Measurements from ENCODE around the gene KRTAP10-9. TPM values are rescaled to one million over a fixed set of nuclear protein-coding genes. Genes with fewer than 3 reads are reported as not detected.
"Not testable (repeated sequence)": the region's sequence is repeated elsewhere in the genome, so short reads cannot be mapped to it uniquely, and the experiment has no call there.

The KRTAP10-9 gene
- total RNA-seq, 1 donor from 2014 or later = not detected

DNA sequence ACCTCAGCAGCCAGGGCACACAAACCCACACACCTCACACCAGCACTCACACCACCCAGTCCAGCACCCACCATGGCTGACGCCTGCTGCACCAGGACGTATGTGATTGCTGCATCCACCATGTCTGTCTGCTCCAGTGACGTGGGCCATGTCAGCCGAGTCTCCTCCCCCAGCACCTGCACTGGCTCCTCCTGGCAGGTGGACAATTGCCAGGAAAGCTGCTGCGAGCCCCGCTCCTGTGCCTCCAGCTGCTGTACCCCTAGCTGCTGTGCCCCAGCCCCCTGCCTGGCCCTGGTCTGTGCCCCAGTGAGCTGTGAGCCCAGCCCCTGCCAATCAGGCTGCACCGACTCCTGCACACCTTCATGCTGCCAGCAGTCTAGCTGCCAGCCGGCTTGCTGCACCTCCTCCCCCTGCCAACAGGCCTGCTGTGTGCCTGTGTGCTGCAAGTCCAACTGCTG lies 14.8 kb upstream of the KRTAP10-9 start, which contains the start of gene KRTAP10-8:
TSS of gene KRTAP10-8 (plus strand) at position 51 of the 458 bp plus-strand sequence. CDS start at position 73, 22 bp downstream.
- intact Hi-C loops (cut with micrococcal nuclease) = no loop called here
- ATAC-seq (no peak), DNase-seq (no peak)

DNA sequence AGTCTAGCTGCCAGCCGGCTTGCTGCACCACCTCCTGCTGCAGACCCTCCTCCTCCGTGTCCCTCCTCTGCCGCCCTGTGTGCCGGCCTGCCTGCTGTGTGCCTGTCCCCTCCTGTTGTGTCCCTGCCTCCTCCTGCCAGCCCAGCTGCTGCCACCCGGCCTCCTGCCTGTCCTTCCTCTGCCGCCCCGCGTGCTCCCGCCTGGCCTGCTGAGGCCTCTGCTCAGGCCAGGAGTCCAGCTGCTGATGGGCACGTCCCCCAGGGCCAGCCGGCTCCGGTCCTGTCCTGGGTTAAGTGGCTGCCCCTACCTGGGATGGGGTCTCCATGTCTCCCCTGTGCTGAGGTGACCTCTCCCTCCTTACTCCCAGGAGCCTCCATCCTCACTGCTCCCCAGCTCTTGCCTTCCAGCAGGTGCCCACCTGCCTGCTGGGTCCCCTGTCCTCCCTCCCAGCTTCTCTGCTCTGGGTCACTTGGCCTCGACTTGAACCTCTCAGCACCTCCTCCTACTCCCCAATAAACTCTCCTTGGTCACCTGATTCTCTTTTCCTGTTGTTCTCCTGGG lies 14.1 kb upstream of the KRTAP10-9 start:
- intact Hi-C loops (cut with micrococcal nuclease) = no loop called here
- ATAC-seq = no peak
- no peak for DNase-seq

DNA sequence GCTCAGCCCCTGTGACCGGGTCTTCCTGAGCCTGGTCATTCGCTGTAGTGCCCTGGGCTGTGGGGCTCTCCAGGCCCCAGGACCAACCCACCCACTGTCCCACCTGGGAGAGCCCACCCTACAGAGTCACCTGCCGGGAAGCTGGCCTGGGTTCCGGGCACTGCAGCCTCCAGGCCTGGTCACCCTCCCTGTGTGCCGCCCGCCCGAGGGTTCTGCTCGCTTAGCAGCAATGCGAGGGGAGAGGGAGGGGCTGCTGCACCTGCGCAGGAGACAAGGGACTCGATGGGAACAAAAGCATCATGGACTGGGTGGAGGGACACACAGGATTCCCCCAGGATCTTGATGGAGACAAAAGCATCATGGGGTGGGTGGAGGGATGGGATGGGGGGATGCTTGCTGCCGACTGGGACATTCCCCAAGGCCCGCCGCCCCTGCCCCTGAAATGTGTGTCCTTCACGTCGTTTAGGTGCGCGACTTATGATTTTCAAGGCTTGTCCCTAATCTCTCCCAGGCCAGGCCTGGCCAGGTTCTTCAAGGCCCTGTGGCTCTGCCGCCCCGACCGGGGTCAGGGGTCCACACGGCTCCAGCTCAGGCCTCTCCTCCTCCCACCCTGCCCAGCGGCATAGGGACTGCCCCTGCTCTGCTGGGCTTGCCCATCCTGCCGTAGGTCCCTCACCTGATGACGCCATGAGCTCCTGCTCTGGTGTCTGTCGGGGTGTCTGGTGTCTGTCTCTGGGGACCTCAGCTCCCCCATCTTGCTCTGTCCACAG lies 13.3 kb upstream of the KRTAP10-9 start:
- DNase-seq (no peak), ATAC-seq (no peak)
- intact Hi-C loops (cut with micrococcal nuclease) = no loop called here

DNA sequence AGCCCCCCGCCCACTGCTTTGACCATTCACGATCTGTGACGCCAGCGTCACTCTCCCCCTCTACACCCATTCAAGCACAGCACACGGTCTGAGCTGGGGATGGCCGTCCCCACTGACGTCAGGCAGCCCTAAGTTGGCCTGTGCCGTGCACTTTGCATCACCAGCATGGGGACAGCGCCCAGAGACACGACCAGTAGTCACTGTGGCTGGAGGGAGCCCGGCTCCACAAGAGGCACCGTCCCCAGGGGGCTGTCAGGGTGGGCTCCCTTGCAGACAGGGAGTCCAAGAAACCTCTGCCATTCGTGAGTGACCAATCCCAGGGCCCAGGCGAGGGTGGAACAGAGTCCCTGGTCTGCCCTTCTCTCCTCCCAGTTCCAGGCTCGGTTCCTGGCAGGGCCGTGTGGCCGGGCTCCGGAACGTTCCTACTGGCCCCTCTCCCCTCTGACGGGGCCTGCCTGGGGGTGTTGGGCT lies 12.7 kb upstream of the KRTAP10-9 start:
- intact Hi-C loops (cut with micrococcal nuclease) = no loop called here
- ATAC-seq = no peak
- DNase-seq = no peak

DNA sequence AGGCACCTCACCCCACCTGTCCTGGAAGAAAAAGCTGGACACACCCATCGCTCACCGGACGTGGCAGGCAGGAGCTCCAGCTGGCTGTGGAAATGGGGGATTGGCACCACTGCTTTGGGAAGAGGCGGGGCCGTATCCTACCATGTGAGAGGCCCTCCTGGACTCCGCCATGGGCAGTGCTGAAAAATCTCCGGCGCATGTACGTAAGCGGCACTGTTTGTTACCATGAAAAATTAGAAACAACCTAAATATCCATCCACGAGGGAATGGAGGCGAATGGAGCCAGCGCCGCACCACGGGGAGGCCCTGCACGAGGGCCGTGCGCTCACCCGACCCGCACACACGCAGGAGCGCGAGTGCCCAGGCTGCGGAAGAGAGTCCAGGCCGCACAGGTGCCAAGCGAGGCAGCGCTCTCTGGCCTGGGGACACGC lies 11.9 kb upstream of the KRTAP10-9 start:
- DNase-seq (no peak), ATAC-seq (no peak)
- intact Hi-C loops (cut with micrococcal nuclease) = no loop called here

DNA sequence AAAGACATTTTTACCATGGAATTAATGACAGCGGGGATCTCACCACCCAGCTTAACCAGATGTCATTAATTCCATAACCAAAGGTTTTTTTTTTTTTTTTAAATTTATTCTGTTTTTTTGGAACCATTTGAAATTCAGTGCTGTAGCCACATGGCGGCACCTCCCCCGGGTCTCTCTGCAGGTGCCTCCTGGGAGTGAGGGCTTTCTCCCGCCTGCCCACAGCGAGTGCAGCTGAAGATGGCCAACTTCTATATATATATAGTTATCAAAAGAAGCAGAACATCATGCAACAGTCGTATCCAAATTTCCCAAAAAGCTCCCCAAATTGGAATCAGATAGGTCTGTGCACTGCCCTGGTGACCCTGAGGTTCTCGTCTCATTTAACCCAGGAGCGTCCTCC lies 11.4 kb upstream of the KRTAP10-9 start:
- intact Hi-C loops (cut with micrococcal nuclease) = no loop called here
- ATAC-seq (no peak), DNase-seq (no peak)

DNA sequence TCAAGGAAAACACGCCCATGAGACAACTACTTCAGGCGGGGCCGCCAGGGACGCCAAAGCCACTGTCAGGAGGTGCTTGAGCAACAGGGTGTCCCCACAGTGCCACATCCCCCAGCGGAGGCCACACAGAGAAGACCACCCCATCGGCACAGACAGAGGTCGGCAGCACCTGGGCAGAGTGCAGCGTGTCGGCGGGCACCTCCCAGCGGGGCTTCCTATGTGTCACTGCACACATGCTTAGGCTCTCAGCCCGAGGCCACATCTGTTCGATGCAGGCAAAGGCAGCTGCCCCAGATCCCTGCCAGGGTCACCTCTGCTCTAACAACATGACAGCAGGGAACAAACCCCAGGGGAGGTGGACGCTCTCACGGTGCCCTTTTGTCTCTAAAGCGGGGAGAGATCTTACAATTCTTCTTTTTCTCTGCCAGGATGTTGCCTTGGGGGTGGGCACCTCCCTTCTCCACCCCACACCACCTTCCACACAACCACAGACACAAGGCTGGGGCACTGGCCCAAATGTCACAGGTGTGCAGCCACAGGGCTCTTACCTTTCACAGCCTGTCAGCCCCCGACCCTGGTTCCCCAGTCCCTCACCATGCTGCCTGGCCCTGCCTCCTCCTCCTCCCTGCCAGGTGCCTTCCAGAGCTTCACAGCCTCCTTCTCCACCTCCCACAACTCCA lies 10.8 kb upstream of the KRTAP10-9 start:
- DNase-seq (no peak), ATAC-seq (no peak)
- intact Hi-C loops (cut with micrococcal nuclease) = no loop called here

DNA sequence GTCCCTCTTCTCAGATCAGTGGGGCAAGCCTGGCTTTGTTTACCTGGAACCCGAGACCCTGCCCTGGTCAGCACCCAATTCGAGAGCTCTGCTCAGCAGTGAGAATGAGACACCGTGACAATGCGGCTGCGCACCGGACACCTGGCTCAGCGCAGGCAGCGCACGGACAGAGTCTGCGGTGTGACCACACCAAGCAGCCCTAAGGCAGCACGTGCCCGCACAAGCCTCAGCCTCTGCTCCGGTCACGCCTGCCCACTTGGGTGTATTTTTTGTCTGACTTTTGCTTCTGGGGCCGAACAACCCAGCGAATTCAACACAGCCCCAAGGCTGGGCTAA lies 10.3 kb upstream of the KRTAP10-9 start:
- intact Hi-C loops (cut with micrococcal nuclease) = no loop called here
- DNase-seq (no peak), ATAC-seq (no peak)

DNA sequence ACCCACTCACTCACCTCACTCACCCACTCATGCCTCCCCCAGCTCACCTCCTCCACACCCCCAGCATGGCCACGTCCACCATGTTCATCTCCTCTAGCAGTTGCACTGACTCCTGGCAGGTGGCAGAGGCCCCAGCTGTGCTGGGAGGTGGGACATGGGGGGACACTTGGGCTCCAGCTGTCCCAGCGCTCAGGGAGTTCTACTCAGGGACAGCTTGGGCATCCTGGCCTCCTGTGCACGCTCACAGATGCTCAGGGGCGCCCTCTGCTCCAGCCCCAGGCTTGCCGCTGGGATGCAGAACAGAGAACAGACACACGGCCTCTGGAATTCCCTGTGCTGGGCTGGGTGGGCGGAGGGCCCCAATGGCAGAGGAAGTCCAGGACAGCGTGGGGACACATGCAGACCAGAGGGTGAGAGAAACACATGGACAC lies 9.8 kb upstream of the KRTAP10-9 start:
- DNase-seq (no peak), ATAC-seq (no peak)
- intact Hi-C loops (cut with micrococcal nuclease) = no loop called here

DNA sequence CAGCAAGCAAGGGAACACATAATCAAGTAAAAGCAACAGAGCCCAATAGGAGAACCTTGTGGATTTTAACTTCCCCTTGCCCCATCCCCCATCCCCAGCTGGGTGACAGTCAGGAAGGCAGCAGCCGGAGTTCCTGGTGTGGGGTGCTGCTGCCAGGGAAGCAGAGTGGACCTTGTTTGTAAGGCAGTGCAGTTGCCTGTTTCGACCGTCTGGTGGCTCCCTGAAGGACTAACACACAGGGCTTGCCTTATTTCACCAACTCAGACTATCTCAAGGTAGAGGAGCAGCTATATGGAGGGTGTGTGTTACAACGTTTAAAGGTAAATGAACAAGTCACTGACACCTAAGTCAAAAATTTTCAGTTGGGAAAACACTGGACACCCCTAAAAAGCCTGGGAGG lies 8.4 kb upstream of the KRTAP10-9 start:
- intact Hi-C loops (cut with micrococcal nuclease) = no loop called here
- ATAC-seq = peak; percentile 85
- DNase-seq = peak; percentile 57

DNA sequence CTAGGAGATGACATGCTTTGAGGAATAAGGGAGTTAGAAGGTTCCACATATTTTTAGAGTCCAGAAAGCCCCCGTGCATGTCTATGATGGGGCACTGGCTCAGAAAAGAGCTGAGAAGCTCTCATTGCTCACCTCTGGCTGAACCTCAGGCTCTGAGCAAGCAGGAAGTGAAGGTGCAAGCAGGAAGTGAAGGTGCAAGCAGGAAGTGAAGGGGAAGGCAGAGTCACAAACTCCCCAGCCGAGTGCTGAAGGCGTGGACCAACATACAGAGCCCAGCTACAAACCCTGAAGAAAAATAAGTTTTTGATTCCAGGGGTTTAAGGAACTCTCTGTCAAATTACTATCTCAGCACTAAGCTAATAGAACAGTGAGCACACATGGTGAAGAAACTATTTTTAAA lies 8.0 kb upstream of the KRTAP10-9 start:
- ATAC-seq (no peak), DNase-seq (no peak)
- intact Hi-C loops (cut with micrococcal nuclease) = no loop called here

DNA sequence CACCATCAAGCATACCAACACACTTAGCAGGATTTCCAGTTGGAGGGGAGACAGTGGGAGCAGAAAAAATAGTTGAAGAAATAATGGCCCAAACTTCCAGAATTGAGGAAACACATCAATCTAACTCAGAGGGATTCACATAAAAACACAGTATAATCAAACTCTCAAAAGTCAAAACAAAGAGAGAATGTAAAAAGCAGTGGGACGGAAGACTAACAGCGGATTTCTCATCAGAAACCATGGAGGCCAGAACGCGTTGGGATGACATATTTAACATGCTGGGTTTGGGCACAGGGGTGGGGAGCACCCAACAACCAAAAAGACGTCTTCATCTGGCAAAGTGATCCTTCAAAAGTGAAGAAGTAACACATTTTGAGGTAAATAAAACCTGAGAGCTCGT lies 7.0 kb upstream of the KRTAP10-9 start:
- ATAC-seq (no peak), DNase-seq (no peak)
- intact Hi-C loops (cut with micrococcal nuclease) = no loop called here

DNA sequence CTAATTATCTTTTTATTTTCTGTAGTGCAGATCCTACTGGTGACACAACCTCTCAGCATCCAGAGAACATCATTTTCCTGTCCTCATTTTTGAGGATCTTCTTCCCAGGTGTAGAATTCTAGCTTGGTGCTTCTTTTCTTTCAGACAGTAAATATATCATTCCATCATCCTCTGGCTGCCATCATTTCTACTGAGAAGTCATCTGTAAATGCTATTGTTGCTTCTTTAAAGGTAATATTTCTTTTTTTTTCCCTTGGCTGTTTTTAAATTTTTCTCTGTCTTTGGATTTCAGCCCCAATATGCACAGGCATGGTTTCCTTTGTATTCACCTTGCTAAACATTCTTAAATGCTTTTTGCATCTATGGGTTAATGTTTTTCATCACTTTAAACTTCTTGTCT lies 3.3 kb upstream of the KRTAP10-9 start:
- DNase-seq (no peak), ATAC-seq (no peak)
- intact Hi-C loops (cut with micrococcal nuclease) = no loop called here

DNA sequence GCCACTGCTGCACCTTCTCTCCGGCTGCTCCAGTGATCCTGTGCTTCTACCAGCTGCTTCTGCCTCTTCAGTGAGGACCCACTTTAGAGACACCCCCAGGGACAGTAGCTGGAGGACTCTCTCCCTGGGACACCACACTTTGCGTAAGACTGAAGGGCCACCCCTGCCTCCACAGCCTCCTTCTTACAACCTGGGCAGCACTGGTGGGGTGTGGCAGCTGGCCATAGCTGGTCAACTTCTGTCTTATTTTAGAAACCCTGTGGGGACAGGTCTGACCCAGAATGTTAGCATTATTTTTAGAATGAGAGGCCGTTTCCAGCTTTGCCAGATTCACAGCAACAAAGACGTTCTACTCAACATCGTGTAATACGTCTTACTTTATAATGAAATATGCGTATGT lies 1.1 kb upstream of the KRTAP10-9 start:
- intact Hi-C loops (cut with micrococcal nuclease) = no loop called here
- DNase-seq = no peak
- ATAC-seq = peak; percentile 78

DNA sequence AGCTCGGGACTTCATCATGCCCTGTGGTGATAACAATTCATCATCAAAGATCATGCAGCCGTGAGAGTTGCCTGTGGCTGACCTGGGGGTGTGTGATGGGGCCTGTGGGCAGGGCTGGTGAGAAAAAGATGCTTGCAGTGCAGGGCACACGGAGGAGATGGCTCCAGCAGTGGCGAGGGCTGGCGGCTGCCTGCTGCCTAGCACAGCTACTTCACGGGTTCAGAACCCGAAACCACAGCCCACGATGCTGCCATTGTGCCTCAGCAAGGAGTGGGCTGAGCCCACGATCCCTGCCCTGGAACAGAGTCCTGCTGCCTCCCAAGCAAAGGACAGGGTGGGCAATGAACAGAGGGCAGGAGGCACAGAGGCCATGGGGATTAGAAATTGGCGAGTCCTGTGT lies 631 bp upstream of the KRTAP10-9 start:
- intact Hi-C loops (cut with micrococcal nuclease) = no loop called here
- ATAC-seq (peak; percentile 10), DNase-seq (no peak)

DNA sequence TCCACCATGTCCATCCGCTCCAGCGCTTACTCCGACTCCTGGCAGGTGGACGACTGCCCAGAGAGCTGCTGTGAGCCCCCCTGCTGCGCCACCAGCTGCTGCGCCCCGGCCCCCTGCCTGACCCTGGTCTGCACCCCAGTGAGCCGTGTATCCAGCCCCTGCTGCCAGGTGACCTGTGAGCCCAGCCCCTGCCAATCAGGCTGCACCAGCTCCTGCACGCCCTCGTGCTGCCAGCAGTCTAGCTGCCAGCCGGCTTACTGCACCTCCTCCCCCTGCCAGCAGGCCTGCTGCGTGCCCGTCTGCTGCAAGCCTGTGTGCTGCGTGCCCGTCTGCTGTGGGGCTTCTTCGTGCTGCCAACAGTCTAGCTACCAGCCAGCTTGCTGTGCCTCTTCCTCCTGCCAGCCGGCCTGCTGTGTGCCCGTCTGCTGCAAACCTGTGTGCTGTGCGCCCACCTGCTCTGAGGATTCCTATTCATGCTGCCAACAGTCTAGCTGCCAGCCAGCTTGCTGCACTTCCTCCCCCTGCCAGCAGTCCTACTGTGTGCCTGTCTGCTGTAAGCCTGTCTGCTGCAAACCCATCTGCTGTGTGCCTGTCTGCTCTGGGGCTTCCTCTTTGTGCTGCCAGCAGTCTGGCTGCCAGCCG lies 409 bp downstream of the KRTAP10-9 start:
- intact Hi-C loops (cut with micrococcal nuclease); DNase-seq; ATAC-seq: not testable (repeated sequence)

DNA sequence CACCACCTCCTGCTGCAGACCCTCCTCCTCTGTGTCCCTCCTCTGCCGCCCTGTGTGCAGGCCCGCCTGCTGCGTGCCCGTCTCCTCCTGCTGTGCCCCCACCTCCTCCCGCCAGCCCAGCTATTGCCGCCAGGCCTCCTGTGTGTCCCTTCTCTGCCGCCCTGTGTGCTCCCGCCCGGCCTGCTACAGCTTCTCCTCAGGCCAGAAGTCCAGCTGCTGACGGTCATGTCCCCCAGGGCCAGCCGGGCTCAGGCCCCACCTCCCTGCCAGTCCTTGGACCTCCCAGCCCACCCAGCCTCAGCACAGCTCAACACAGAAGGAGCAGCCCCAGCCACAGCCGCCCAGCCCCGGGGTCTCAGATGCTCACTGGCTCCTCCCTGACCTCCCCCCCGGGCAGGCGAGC lies 939 bp downstream of the KRTAP10-9 start:
- DNase-seq; intact Hi-C loops (cut with micrococcal nuclease); ATAC-seq: not testable (repeated sequence)

DNA sequence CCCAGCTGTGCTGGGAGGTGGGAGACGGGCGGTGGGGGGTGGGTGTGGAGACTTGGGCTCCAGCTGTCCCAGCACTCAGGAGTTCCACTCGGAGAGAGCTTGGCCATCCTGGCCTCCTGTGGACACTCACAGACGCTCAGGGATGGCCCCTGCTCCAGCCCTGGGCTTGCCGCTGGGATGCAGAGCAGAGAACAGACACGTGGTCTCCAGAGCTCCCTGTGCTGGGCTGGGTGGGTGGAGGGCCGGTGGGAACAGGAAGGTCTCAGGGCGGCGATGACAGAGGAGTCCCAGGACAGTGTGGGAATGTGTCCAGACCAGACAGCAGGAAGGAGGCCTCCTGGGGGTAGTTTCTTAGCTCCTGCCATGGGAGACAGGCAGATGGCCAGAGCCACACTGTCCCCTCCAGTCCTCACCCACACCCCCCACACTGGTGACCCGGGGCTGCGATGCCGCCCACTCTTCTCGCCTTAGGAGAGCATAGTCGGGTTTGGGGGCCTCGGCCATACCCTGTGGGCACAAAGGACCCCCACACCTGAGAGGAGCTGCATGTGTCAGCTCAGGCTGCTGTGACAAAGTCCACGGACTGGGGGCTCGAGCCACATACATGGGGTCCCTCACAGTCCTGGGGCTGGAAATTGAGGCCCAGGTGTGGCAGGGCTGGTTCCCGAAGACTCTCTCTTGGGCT lies 2.0 kb downstream of the KRTAP10-9 start:
- intact Hi-C loops (cut with micrococcal nuclease) = no loop called here
- DNase-seq = no peak
- ATAC-seq = peak; percentile 84

DNA sequence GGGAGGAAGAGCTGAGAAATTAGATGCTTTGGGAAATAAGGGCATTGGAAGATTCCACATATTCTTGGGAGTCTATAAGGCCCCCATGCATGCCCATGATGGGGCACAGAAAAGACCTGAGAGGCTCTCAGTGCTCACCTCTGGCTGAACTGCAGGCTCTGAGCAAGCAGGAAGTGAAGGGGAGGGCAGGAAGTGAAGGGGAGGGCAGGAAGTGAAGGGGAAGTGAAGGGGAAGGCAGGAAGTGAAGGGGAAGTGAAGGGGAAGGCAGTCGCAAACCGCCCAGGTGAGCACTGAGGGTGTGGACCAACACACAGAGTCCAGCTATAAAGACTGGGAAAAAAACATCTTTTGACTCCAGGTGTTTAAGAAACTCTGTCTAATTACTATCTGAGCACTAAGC lies 3.5 kb downstream of the KRTAP10-9 start:
- ATAC-seq = no peak
- intact Hi-C loops (cut with micrococcal nuclease) = no loop called here

More for the DNA sequence above, 3.5 kb downstream of the KRTAP10-9 start:
- DNase-seq = no peak
